Measurements from ENCODE around the gene ERBB4. TPM values are rescaled to one million over a fixed set of nuclear protein-coding genes. Genes with fewer than 3 reads are reported as not detected.

Gene ERBB4
- total and polyA plus RNA-seq, 7 donors, result under 0.01 to 0.33 (median 0.08) TPM; not detected in 1

DNA sequence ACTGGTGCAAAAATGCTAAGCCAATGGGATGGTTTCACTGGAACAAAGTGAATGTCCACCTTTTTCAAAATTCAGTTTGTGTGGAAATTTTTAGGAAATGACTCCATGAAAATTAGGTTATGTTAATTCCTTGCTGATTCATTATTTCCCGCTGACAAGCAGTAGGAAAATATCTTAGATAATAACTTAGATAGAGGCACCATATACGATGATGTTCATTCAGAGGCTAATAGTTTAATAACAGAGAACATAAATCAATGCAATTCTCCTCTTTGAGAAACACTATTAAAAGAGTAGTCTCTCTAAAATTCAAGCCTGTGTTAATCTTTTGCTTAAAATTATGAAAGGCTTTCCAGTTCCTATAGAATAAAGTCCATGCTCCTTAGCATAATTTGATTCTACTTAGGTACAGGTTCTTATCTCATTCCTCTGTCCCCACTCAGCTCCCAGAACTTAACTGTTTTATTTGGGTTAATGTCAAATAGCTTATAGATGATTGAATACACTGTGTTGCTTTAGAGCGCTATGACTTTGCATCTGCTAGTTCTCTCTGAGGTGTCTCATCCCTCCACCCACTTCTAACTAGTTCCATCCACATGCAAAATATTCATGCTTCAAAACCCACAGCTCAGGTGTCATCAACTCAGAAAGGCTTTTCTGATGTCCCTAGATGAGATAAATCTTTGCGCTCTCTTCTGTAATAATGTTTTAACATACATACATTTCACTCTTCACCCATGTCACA, 503.6 kb downstream of the ERBB4 start:
- no peak for TF ChIP-seq POLR2AphosphoS5 (IDR thresholded peaks at IDR 0.05)
- TF ChIP-seq, protein P1, sequence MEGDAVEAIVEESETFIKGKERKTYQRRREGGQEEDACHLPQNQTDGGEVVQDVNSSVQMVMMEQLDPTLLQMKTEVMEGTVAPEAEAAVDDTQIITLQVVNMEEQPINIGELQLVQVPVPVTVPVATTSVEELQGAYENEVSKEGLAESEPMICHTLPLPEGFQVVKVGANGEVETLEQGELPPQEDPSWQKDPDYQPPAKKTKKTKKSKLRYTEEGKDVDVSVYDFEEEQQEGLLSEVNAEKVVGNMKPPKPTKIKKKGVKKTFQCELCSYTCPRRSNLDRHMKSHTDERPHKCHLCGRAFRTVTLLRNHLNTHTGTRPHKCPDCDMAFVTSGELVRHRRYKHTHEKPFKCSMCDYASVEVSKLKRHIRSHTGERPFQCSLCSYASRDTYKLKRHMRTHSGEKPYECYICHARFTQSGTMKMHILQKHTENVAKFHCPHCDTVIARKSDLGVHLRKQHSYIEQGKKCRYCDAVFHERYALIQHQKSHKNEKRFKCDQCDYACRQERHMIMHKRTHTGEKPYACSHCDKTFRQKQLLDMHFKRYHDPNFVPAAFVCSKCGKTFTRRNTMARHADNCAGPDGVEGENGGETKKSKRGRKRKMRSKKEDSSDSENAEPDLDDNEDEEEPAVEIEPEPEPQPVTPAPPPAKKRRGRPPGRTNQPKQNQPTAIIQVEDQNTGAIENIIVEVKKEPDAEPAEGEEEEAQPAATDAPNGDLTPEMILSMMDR (IDR thresholded peaks at IDR 0.05), result no peak
- TF ChIP-seq POLR2A (IDR thresholded peaks at IDR 0.05), result no peak
- no peak for TF ChIP-seq EP300 (IDR thresholded peaks at IDR 0.05)

DNA sequence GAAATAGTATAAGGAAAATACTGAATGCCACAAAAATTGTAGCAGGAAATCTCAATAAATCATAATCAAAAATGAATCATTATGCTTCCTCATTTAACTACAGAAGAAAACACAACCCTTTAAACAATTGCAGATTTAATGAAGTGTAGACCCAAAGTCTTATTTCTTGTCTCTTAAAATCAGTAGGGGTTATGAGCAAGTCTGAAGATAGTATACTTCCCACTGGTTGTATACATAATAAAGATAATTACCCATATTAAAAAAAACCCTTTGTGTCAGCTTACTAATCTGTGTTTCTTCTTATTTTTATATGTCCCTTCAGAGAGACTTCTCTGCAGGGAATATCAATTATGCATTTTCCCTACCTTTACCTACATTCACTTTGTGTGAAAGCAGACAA, 504.7 kb downstream of the ERBB4 start:
- intact Hi-C loops (cut with DNase I), result no loop called here
- H3K36me3 ChIP-seq, result no peaks in the 10 kb centered on the region
- DNase-seq, result no peak
- H3K9me3 ChIP-seq, result no peaks in the 10 kb centered on the region
- H3K4me3 ChIP-seq, result no peak overlapping the region
- no peaks in the 10 kb centered on the region for H3K27me3 ChIP-seq
- H3K27ac ChIP-seq, result no peak overlapping the region
- TF ChIP-seq POLR2AphosphoS5 (IDR thresholded peaks at IDR 0.05) (no peak), EP300 (IDR thresholded peaks at IDR 0.05) (no peak), POLR2A (IDR thresholded peaks at IDR 0.05) (no peak)
- TF ChIP-seq, protein P1 (IDR thresholded peaks at IDR 0.05), result no peak
- peaks cover 0 to 2% (median 0%) of the 10 kb centered on the region in 4 donors for H3K4me1 ChIP-seq

More for the DNA sequence above, 503.6 kb downstream of the ERBB4 start:
- Histone ChIP-seq H3K9me3 (no peaks in the 10 kb centered on the region), H3K36me3 (no peaks in the 10 kb centered on the region), H3K27me3 (no peaks in the 10 kb centered on the region), H3K4me3 (no peak overlapping the region), H3K27ac (no peak overlapping the region), H3K4me1 (peaks cover 0 to 2% (median 0%) of the 10 kb centered on the region in 4 donors)
- 85 to 88% methylated on average over 4 of the region's 4 CpGs for WGBS, 2 donors
- DNase-seq, result no peak
- intact Hi-C loops (cut with DNase I), result no loop called here

DNA sequence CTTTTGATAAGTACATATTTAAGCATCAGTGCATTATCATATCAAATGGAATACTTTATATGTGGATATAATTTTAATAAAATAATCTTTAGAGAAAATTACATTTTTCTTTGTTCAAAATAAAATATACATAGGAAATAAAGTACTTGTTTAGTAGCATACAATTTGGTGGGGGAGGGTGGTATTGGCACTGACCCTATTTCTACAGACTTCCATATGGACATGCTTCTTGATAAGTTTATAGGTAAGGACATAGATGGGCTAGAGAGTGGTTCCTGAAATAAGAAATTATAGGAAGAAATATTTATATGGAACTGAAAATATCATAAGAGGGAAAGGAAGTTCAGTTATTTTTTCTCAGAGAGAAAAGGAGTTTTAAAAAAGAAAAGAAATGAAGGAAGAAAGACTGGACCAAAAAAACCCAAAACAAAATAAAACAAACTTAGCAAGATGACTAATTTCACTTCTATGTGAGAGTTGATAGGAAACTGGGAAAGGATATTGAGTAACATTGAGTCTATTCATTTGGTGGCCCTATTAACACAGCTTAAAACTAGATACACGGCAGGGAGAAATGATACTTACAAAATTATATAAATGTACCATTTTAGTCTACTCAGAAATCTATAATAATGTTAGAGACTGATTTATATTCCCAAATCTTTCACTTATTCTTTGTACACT, 505.9 kb downstream of the ERBB4 start:
- H3K4me1 ChIP-seq, result peaks cover 0 to 2% (median 0%) of the 10 kb centered on the region in 4 donors
- no peaks in the 10 kb centered on the region for H3K27me3 ChIP-seq
- H3K36me3 ChIP-seq, result no peaks in the 10 kb centered on the region
- 79 to 89% methylated on average over 1 of the region's 1 CpG for WGBS, 2 donors
- no peak for DNase-seq
- H3K4me3 ChIP-seq, result no peak overlapping the region
- H3K27ac ChIP-seq, result no peak overlapping the region
- H3K9me3 ChIP-seq, result no peaks in the 10 kb centered on the region
- TF ChIP-seq EP300 (IDR thresholded peaks at IDR 0.05), result no peak
- no peak for TF ChIP-seq POLR2AphosphoS5 (IDR thresholded peaks at IDR 0.05)
- TF ChIP-seq, protein P1 (IDR thresholded peaks at IDR 0.05), result no peak
- TF ChIP-seq POLR2A (IDR thresholded peaks at IDR 0.05), result no peak
- intact Hi-C loops (cut with DNase I), result no loop called here

DNA sequence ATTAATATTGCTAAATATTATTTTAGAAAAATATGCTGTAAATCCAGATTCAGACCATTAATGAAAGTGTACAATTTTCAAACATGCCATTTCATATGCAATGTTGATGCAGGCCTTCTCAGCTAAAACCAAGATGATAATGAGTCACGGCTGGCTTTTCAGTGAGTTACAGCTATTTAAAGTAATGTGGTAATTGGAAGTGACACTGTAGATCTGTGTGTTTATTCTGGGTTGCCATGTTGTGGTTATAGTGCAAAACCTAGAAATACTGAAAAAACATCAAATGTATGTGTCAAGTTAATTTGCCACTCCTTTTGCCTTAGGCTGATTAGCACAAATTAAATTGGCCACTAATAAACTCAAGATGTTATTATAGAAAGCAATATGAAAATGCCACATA, 506.6 kb downstream of the ERBB4 start:
- Histone ChIP-seq H3K27ac (no peak overlapping the region), H3K4me1 (peaks cover 0 to 2% (median 0%) of the 10 kb centered on the region in 4 donors), H3K36me3 (no peaks in the 10 kb centered on the region), H3K9me3 (no peaks in the 10 kb centered on the region), H3K4me3 (no peak overlapping the region), H3K27me3 (no peaks in the 10 kb centered on the region)
- no peak for DNase-seq
- intact Hi-C loops (cut with DNase I), result no loop called here
- 68 to 78% methylated on average over 1 of the region's 1 CpG for WGBS, 2 donors
- no peak for TF ChIP-seq EP300 (IDR thresholded peaks at IDR 0.05)
- no peak for TF ChIP-seq POLR2A (IDR thresholded peaks at IDR 0.05)
- TF ChIP-seq POLR2AphosphoS5 (IDR thresholded peaks at IDR 0.05), result no peak
- TF ChIP-seq, protein P1 (IDR thresholded peaks at IDR 0.05), result no peak
